A549 (cell line): ENCODE results near the gene MAD1L1. TPM values are rescaled to one million over a fixed set of nuclear protein-coding genes. Genes with fewer than 3 reads are reported as not detected.

ENCODE experiments used
- ATAC-seq, 2 experiments: fragments of 200-7000 bp in 1 of 2; fragments of >200 bp in 1 of 2; cut with Nextera tagmentation in 1 of 2; cut with Tn5 transposase in 1 of 2; 3 replicates each; pipeline versions ENCODE4 v1.8.0 to v1.9.1; 2018 to 2020; ENCODE audit warnings: mild to moderate bottlenecking in 1 of 2, moderate library complexity in 1 of 2
- CTCF ChIA-PET: fragments of 300-600 bp; sonication (Branson Sonifier 250); formaldehyde crosslinking; extraction: SDS; loops from one replicate; lab custom pipeline; 2021; ENCODE audit warnings: antibody characterized with exemption, inconsistent platforms; lab: Yijun Ruan, JAX
- POLR2A ChIA-PET: fragments of 350-600 bp; formaldehyde crosslinking; extraction: SDS; loops from one replicate; lab custom pipeline; 2021; ENCODE audit warnings: antibody characterized with exemption, inconsistent platforms; lab: Yijun Ruan, JAX
- DNase-seq, 2 experiments: peaks; one replicate each; pipeline versions ENCODE4 v3.0.0 to v3.0.0-alpha.2; 2011 to 2016; ENCODE audit warnings: low read depth in 1 of 2, low spot score in 1 of 2
- FAIRE-seq: peaks from 2 replicates; lab custom pipeline; 2011; peaks lifted over from hg19 to GRCh38; lab: Jason Lieb, UNC
- H3K27ac ChIP-seq, 2 experiments: fragments of >200 bp; sonication (Bioruptor Twin); formaldehyde crosslinking; 3 replicates each; pipeline ENCODE4 v1.5.1; 2016 to 2017
- H3K4me1 ChIP-seq: fragments of >200 bp; sonication (Bioruptor Twin); formaldehyde crosslinking; 3 replicates; pipeline ENCODE4 v1.6.1; 2016
- H3K4me2 ChIP-seq: fragments of >200 bp; sonication (Bioruptor Twin); formaldehyde crosslinking; 3 replicates; pipeline ENCODE4 v1.6.1; 2016
- H3K4me3 ChIP-seq: fragments of >200 bp; sonication (Bioruptor Twin); formaldehyde crosslinking; 3 replicates; pipeline ENCODE4 v1.5.1; 2016
- H3K9me3 ChIP-seq: fragments of >200 bp; sonication (Bioruptor Twin); formaldehyde crosslinking; 3 replicates; pipeline ENCODE4 v1.6.1; 2016
- BCL3 ChIP-seq: fragments of >200 bp; sonication (Bioruptor Twin); formaldehyde crosslinking; IDR thresholded peaks from 3 replicates; pipeline ENCODE4 v1.6.1; 2016
- CEBPB ChIP-seq, 2 experiments: fragments of >200 bp in 1 of 2; sonication (Bioruptor Twin) in 1 of 2; formaldehyde crosslinking in 1 of 2; IDR thresholded peaks; 2 replicates each; pipeline ENCODE4 v1.6.1; 2012 to 2016
- CHD4 ChIP-seq: fragments of 200-600 bp; sonication (generic); IDR thresholded peaks from 2 replicates; pipeline ENCODE4 v1.6.1; 2016; ENCODE audit warnings: antibody characterized with exemption, mild to moderate bottlenecking, borderline replicate concordance
- CTCF ChIP-seq: fragments of >200 bp; sonication (Bioruptor Twin); formaldehyde crosslinking; IDR thresholded peaks from 3 replicates; pipeline ENCODE4 v1.5.1; 2016
- EP300 ChIP-seq, 2 experiments: fragments of >200 bp; sonication (Bioruptor Twin); formaldehyde crosslinking; IDR thresholded peaks; 2 replicates in 1 of 2; 3 replicates in 1 of 2; pipeline ENCODE4 v1.6.1; 2016 to 2017
- FOSB ChIP-seq: fragments of 250-450 bp; sonication (Bioruptor Pico); IDR thresholded peaks from 2 replicates; pipeline ENCODE4 v1.5.0; 2020; ENCODE audit warnings: mild to moderate bottlenecking, moderate library complexity
- FOXS1 ChIP-seq: fragments of 250-450 bp; sonication (Bioruptor Pico); IDR thresholded peaks from 2 replicates; pipeline ENCODE4 v1.5.0; 2020; ENCODE audit warnings: mild to moderate bottlenecking, moderate library complexity
- GATA3 ChIP-seq: IDR thresholded peaks from 2 replicates; pipeline ENCODE4 v1.6.1; 2012; ENCODE audit warnings: borderline replicate concordance
- HES2 ChIP-seq: fragments of >200 bp; sonication (Bioruptor Twin); formaldehyde crosslinking; IDR thresholded peaks from 2 replicates; pipeline ENCODE4 v1.6.1; 2016
- HEYL ChIP-seq: fragments of 250-450 bp; sonication (Bioruptor Pico); IDR thresholded peaks from 2 replicates; pipeline ENCODE4 v1.8.0; 2021; ENCODE audit warnings: mild to moderate bottlenecking, moderate library complexity
- HMGXB4 ChIP-seq: fragments of 250-450 bp; sonication (Bioruptor Pico); IDR thresholded peaks from 2 replicates; pipeline ENCODE4 v1.5.0; 2021; ENCODE audit warnings: mild to moderate bottlenecking, moderate library complexity, borderline replicate concordance
- HOXB5 ChIP-seq: fragments of 250-450 bp; sonication (Bioruptor Pico); IDR thresholded peaks from 2 replicates; pipeline ENCODE4 v1.5.0; 2020; ENCODE audit warnings: mild to moderate bottlenecking, moderate library complexity
- JUNB ChIP-seq: fragments of >200 bp; sonication (Bioruptor Twin); formaldehyde crosslinking; IDR thresholded peaks from 2 replicates; pipeline ENCODE4 v1.6.1; 2016
- KDM1A ChIP-seq: fragments of 200-600 bp; sonication (generic); IDR thresholded peaks from 2 replicates; pipeline ENCODE4 v1.6.1; 2016; ENCODE audit warnings: low read depth, mild to moderate bottlenecking
- MAX ChIP-seq: IDR thresholded peaks from 2 replicates; pipeline ENCODE4 v1.6.1; 2012
- NR3C1 ChIP-seq: fragments of >200 bp; sonication (Bioruptor Twin); formaldehyde crosslinking; IDR thresholded peaks from 3 replicates; pipeline ENCODE4 v1.6.1; 2017
- RAD21 ChIP-seq, 2 experiments: fragments of >200 bp in 1 of 2; sonication (Bioruptor Twin) in 1 of 2; formaldehyde crosslinking in 1 of 2; IDR thresholded peaks in 1 of 2; conservative IDR thresholded peaks in 1 of 2; 2 replicates in 1 of 2; 3 replicates in 1 of 2; pipeline ENCODE4 v1.6.1; 2012 to 2018; ENCODE audit warnings: inconsistent platforms in 1 of 2
- RARB ChIP-seq: fragments of 250-450 bp; sonication (Bioruptor Pico); IDR thresholded peaks from 2 replicates; pipeline ENCODE4 v1.8.0; 2021; ENCODE audit warnings: mild to moderate bottlenecking, moderate library complexity
- SREBF2 ChIP-seq: fragments of 450-650 bp; IDR thresholded peaks from 2 replicates; pipeline ENCODE4 v1.6.1; 2014; ENCODE audit warnings: mild to moderate bottlenecking, moderate library complexity
- TP53 ChIP-seq: fragments of 250-450 bp; sonication (Bioruptor Pico); IDR thresholded peaks from 2 replicates; pipeline ENCODE4 v1.5.0; 2021; ENCODE audit warnings: mild to moderate bottlenecking, moderate library complexity
- ZC3H11A ChIP-seq: fragments of 450-650 bp; IDR thresholded peaks from 2 replicates; pipeline ENCODE4 v1.6.1; 2014; ENCODE audit warnings: antibody characterized with exemption, mild to moderate bottlenecking
- ZFP36 ChIP-seq: fragments of 450-650 bp; IDR thresholded peaks from 2 replicates; pipeline ENCODE4 v1.6.1; 2014; ENCODE audit warnings: borderline replicate concordance; ENCODE audit not compliant: partially characterized antibody
- ZNF302 ChIP-seq: fragments of 250-450 bp; sonication (Bioruptor Pico); IDR thresholded peaks from 2 replicates; pipeline ENCODE4 v1.9.0; 2021; ENCODE audit warnings: inconsistent platforms, mild to moderate bottlenecking, moderate library complexity
- ZSCAN20 ChIP-seq: fragments of 250-450 bp; sonication (Bioruptor Pico); IDR thresholded peaks from 2 replicates; pipeline ENCODE4 v1.8.0; 2022; ENCODE audit warnings: mild to moderate bottlenecking, moderate library complexity
- WGBS: methylation state at CpG from one replicate; pipeline ENCODE4 v1.1.6; 2017; ENCODE audit errors: missing lambda C conversion rate; 5-methylcytosine and 5-hydroxymethylcytosine counted together
- polyA plus RNA-seq, 4 experiments: library from polyadenylated mRNA; depleted of rRNA in 3 of 4; stranded (reverse); fragments of >200 nt; fragmentation: RNase III in 1 of 4; extraction: RNeasy Plus Mini Kit Qiagen cat#74134 plus additional on column Dnase treatment in 1 of 4; gene quantifications; 2 replicates in 3 of 4; 3 replicates in 1 of 4; pipeline ENCODE4 v1.2.3, GENCODE V29; 2011 to 2017

The MAD1L1 gene
- polyA plus RNA-seq, 2 of the 4 experiments (the other 2 are of a cell fraction), result 13.6 to 16.6 TPM

- ATAC-seq (no peak), FAIRE-seq (no peak), DNase-seq (no peak)
- Histone ChIP-seq H3K27ac (no peak overlapping the region), H3K9me3 (no peaks in the 10 kb centered on the region), H3K4me1 (no peaks in the 10 kb centered on the region), H3K4me3 (no peak overlapping the region), H3K4me2 (no peak overlapping the region)
- WGBS, result 84% methylated on average over 16 of the region's 19 CpGs
- TF ChIP-seq KDM1A (no peak), ZFP36 (no peak), TP53 (CRISPR knock-in tag) (no peak), BCL3 (no peak), HMGXB4 (CRISPR knock-in tag) (no peak), EP300 (IDR thresholded peaks at IDR 0.05) (no peak), FOSB (CRISPR knock-in tag) (no peak), JUNB (no peak), FOXS1 (CRISPR knock-in tag) (no peak), NR3C1 (no peak), SREBF2 (no peak), CHD4 (no peak), RAD21 (conservative IDR thresholded peaks at IDR 0.05 in 1 of 2, IDR thresholded peaks at IDR 0.05 in 1 of 2) (no peak), MAX (no peak), RARB (no peak), HES2 (no peak), GATA3 (no peak), CTCF (no peak), ZC3H11A (no peak), CEBPB (IDR thresholded peaks at IDR 0.05) (no peak)
- ChIA-PET POLR2A (no interaction called here), CTCF (no interaction called here)
These were observed 367.0 kb downstream of the MAD1L1 start for GRCh38 chr7:1865571-1866255.

GRCh38 chr7:1865000-1865555 is 367.7 kb downstream of the MAD1L1 start:
- ChIA-PET POLR2A (no interaction called here), CTCF (no interaction called here)
- no peak overlapping the region for H3K27ac ChIP-seq
- 92% methylated on average over 12 of the region's 14 CpGs for WGBS
- no peak overlapping the region for H3K4me3 ChIP-seq
- TF ChIP-seq CHD4 (no peak), HEYL (CRISPR knock-in tag) (no peak), ZNF302 (CRISPR knock-in tag) (no peak), HOXB5 (CRISPR knock-in tag) (no peak), JUNB (no peak), FOSB (CRISPR knock-in tag) (no peak), NR3C1 (no peak), ZSCAN20 (CRISPR knock-in tag) (no peak)
- FAIRE-seq (no peak), ATAC-seq (no peak), DNase-seq (no peak)
- no peaks in the 10 kb centered on the region for H3K9me3 ChIP-seq
- no peaks in the 10 kb centered on the region for H3K4me1 ChIP-seq
- H3K4me2 ChIP-seq, result no peak overlapping the region
